Smooth muscle cell (in vitro differentiated cells): ENCODE measurements around the gene SYS1. TPM values are rescaled to one million over a fixed set of nuclear protein-coding genes. Genes with fewer than 3 reads are reported as not detected.
"Not testable (repeated sequence)": the region's sequence is repeated elsewhere in the genome, so short reads cannot be mapped to it uniquely, and the experiment has no call there.

Experiments used
- DNase-seq: peaks from one replicate; lab custom pipeline; 2025; ENCODE audit not compliant: unreplicated experiment; lab: John Stamatoyannopoulos, UW
- H2AFZ ChIP-seq: fragments of 200-600 bp; sonication (generic); 2 replicates; pipeline ENCODE4 v1.6.0; 2016; ENCODE audit warnings: antibody characterized with exemption, low read depth, mild to moderate bottlenecking
- H3F3A ChIP-seq: fragments of 200-600 bp; sonication (generic); 2 replicates; pipeline ENCODE4 v1.6.0; 2017; ENCODE audit warnings: antibody characterized with exemption, low read depth
- H3K27ac ChIP-seq: fragments of 200-600 bp; sonication (generic); 2 replicates; pipeline ENCODE4 v1.5.1; 2016; ENCODE audit warnings: low read depth, mild to moderate bottlenecking
- H3K27me3 ChIP-seq: fragments of 200-600 bp; sonication (generic); 2 replicates; pipeline ENCODE4 v1.6.1; 2016; ENCODE audit warnings: low read depth, mild to moderate bottlenecking
- H3K36me3 ChIP-seq: fragments of 200-600 bp; sonication (generic); 2 replicates; pipeline ENCODE4 v1.5.1; 2016; ENCODE audit warnings: low read depth
- H3K4me1 ChIP-seq: fragments of 200-600 bp; sonication (generic); 2 replicates; pipeline ENCODE4 v1.5.1; 2016; ENCODE audit warnings: low read depth
- H3K4me2 ChIP-seq: fragments of 200-600 bp; sonication (generic); 2 replicates; pipeline ENCODE4 v1.6.0; 2016; ENCODE audit warnings: mild to moderate bottlenecking
- H3K4me3 ChIP-seq: fragments of 200-600 bp; sonication (generic); 2 replicates; pipeline ENCODE4 v1.5.1; 2016; ENCODE audit warnings: mild to moderate bottlenecking
- H3K79me2 ChIP-seq: fragments of 200-600 bp; sonication (generic); 2 replicates; pipeline ENCODE4 v1.6.0; 2016; ENCODE audit warnings: low read depth, mild to moderate bottlenecking
- H3K9ac ChIP-seq: fragments of 200-600 bp; sonication (generic); 2 replicates; pipeline ENCODE4 v1.6.0; 2016; ENCODE audit warnings: low read depth
- H3K9me3 ChIP-seq: fragments of 200-600 bp; sonication (generic); replicated peaks from 2 replicates; pipeline ENCODE4 v1.5.1; 2016; ENCODE audit warnings: low read depth
- H4K20me1 ChIP-seq: fragments of 200-600 bp; sonication (generic); 2 replicates; pipeline ENCODE4 v1.6.0; 2016; ENCODE audit warnings: low read depth
- CTCF ChIP-seq: fragments of 200-600 bp; sonication (generic); IDR thresholded peaks from 2 replicates; pipeline ENCODE4 v1.5.1; 2017; ENCODE audit warnings: borderline replicate concordance, mild to moderate bottlenecking, antibody characterized with exemption; ENCODE audit not compliant: insufficient read depth, poor library complexity, severe bottlenecking
- WGBS: methylation state at CpG from one replicate; pipeline ENCODE4 v1.1.7; 2016; ENCODE audit warnings: low lambda C conversion rate; 5-methylcytosine and 5-hydroxymethylcytosine counted together
- polyA plus RNA-seq: library from polyadenylated mRNA; unstranded; fragments of >200 nt; fragmentation: Nextera tagmentation; extraction: Ambion mirVana; gene quantifications from 2 replicates; pipeline ENCODE4 v1.2.1, GENCODE V29; 2016
- total RNA-seq: library from RNA; depleted of rRNA; stranded (reverse); fragments of >200 nt; gene quantifications from 2 replicates; pipeline ENCODE4 v1.2.3, GENCODE V29; 2014

Gene SYS1
- total and polyA plus RNA-seq, 2 experiments from 2014 or later, result 14.5 to 17.0 TPM

- H3K9ac ChIP-seq, result peak within 1 kb of the TSS; percentile 88
- no peak within 1 kb of the TSS for H2AFZ ChIP-seq
- peaks cover 30% of the 10 kb centered on the region for H3F3A ChIP-seq
- H3K36me3 ChIP-seq, result no peaks in the 10 kb centered on the region
- TF ChIP-seq CTCF, result no peak
- peak; percentile 53 for DNase-seq
- no peaks in the 10 kb centered on the region for H3K27me3 ChIP-seq
- H4K20me1 ChIP-seq, result peaks cover 19% of the 10 kb centered on the region
- H3K4me3 ChIP-seq, result peak within 1 kb of the TSS; percentile 80
- 2% methylated on average over 28 of the region's 77 CpGs for WGBS
- H3K79me2 ChIP-seq, result peaks cover 38% of the 10 kb centered on the region
- H3K4me1 ChIP-seq, result peaks cover 35% of the 10 kb centered on the region
- H3K9me3 ChIP-seq, result no peaks in the 10 kb centered on the region
- H3K27ac ChIP-seq, result peak within 1 kb of the TSS; percentile 96
- H3K4me2 ChIP-seq, result peak within 1 kb of the TSS; percentile 97
Observed at GRCh38 chr20:45347936-45348778, 14.8 kb upstream of the SYS1 start, which contains the start of gene SDC4. TSS of gene SDC4 (minus strand) at chr20:45348424. CDS start at chr20:45348384, 40 bp downstream.

DNA sequence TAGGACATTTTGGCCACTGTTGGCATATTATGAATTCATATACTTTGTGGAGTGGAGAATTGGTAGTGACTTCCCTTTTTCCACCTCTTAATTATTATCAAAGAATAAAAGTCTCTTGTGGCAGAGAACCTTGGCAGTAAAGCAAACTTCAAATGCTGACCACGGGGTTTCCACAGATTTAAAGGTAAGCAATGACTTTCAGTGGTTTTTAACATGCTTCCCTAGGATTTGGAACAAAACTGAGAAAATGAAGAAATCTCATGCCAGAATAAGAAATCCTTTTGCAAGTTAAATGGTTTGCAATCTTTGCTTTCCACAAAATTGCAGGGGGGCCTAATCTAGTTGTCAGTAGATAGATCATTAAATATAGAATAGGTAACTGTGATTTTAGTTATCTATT is 12.7 kb upstream of the SYS1 start:
- no peak overlapping the region for H3K4me2 ChIP-seq
- peaks cover 26% of the 10 kb centered on the region for H3K79me2 ChIP-seq
- no peaks in the 10 kb centered on the region for H3K27me3 ChIP-seq
- H3K9me3 ChIP-seq, result no peaks in the 10 kb centered on the region
- no peaks in the 10 kb centered on the region for H3K36me3 ChIP-seq
- H2AFZ ChIP-seq, result no peak overlapping the region
- no peak for DNase-seq
- H3F3A ChIP-seq, result peaks cover 33% of the 10 kb centered on the region
- no peak for TF ChIP-seq CTCF
- H3K9ac ChIP-seq, result no peak overlapping the region
- no peak overlapping the region for H3K27ac ChIP-seq
- peaks cover 24% of the 10 kb centered on the region for H4K20me1 ChIP-seq
- no peak overlapping the region for H3K4me3 ChIP-seq
- whole genome bisulfite sequencing, result 76% methylated on average over 1 of the region's 1 CpG
- H3K4me1 ChIP-seq, result peaks cover 29% of the 10 kb centered on the region

- not testable (repeated sequence) for H3K9ac ChIP-seq, H2AFZ ChIP-seq, H3K9me3 ChIP-seq, H3K36me3 ChIP-seq, H3K4me2 ChIP-seq, H3K27me3 ChIP-seq, H3K4me3 ChIP-seq, DNase-seq, H3K27ac ChIP-seq
- WGBS, result 86% methylated on average over 10 of the region's 10 CpGs
- peaks cover 32% of the 10 kb centered on the region for H3F3A ChIP-seq
- H3K79me2 ChIP-seq, result peaks cover 21% of the 10 kb centered on the region
- peaks cover 24% of the 10 kb centered on the region for H4K20me1 ChIP-seq
- peaks cover 30% of the 10 kb centered on the region for H3K4me1 ChIP-seq
Observed at GRCh38 chr20:45350795-45351194, 12.2 kb upstream of the SYS1 start.

GRCh38 chr20:45352729-45353128 is 10.2 kb upstream of the SYS1 start:
- peaks cover 42% of the 10 kb centered on the region for H3F3A ChIP-seq
- H2AFZ ChIP-seq, result no peak overlapping the region
- no peak overlapping the region for H3K9ac ChIP-seq
- no peak overlapping the region for H3K4me2 ChIP-seq
- H3K79me2 ChIP-seq, result peaks cover 2% of the 10 kb centered on the region
- TF ChIP-seq CTCF, result no peak
- no peaks in the 10 kb centered on the region for H3K9me3 ChIP-seq
- no peak overlapping the region for H3K27ac ChIP-seq
- DNase-seq, result no peak
- no peaks in the 10 kb centered on the region for H3K36me3 ChIP-seq
- peaks cover 6% of the 10 kb centered on the region for H4K20me1 ChIP-seq
- no peaks in the 10 kb centered on the region for H3K27me3 ChIP-seq
- peaks cover 17% of the 10 kb centered on the region for H3K4me1 ChIP-seq
- no peak overlapping the region for H3K4me3 ChIP-seq
- WGBS, result 99% methylated on average over 3 of the region's 3 CpGs
